ENCODE data around the gene CRADD.

DNA sequence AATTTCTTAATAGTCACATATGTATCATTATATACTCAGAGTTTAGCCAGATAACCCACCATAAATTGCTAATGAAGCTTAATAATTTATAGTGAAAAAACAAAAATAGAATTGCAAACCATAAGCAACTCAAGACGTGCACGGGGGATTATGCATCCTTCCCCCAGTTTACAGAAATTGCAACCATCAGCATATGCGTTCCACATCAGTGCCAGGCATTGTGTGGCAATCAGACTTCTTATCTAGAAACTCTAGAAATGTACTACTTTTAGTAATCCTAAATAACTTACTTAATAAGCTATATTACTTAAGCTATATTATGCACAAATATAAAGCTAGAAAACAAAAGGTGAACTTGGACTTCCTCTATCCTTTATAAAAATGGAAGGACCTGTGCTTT is 115.8 kb downstream of the CRADD start:
- TF ChIP-seq, protein P1, sequence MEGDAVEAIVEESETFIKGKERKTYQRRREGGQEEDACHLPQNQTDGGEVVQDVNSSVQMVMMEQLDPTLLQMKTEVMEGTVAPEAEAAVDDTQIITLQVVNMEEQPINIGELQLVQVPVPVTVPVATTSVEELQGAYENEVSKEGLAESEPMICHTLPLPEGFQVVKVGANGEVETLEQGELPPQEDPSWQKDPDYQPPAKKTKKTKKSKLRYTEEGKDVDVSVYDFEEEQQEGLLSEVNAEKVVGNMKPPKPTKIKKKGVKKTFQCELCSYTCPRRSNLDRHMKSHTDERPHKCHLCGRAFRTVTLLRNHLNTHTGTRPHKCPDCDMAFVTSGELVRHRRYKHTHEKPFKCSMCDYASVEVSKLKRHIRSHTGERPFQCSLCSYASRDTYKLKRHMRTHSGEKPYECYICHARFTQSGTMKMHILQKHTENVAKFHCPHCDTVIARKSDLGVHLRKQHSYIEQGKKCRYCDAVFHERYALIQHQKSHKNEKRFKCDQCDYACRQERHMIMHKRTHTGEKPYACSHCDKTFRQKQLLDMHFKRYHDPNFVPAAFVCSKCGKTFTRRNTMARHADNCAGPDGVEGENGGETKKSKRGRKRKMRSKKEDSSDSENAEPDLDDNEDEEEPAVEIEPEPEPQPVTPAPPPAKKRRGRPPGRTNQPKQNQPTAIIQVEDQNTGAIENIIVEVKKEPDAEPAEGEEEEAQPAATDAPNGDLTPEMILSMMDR (IDR thresholded peaks at IDR 0.05) = no peak
- no peak for TF ChIP-seq EZH2 (IDR thresholded peaks at IDR 0.05; ENCODE audit: borderline replicate concordance, insufficient read depth, low read depth, low read length, poor library complexity, severe bottlenecking)
